Activated CD4-positive, CD25-positive, alpha-beta regulatory T cell treated with anti-CD3 and anti-CD28 coated beads, Interleukin-2, amount 50 U/mL, for 72 hours (primary cell): Measurements from ENCODE around the gene PLTP.
A peak's percentile ranks its signal among the peaks of the same experiment; 100 is the strongest.

ENCODE experiments used
- DNase-seq: peaks from one replicate; pipeline ENCODE4 v3.0.0; 2021

The PLTP gene

DNA sequence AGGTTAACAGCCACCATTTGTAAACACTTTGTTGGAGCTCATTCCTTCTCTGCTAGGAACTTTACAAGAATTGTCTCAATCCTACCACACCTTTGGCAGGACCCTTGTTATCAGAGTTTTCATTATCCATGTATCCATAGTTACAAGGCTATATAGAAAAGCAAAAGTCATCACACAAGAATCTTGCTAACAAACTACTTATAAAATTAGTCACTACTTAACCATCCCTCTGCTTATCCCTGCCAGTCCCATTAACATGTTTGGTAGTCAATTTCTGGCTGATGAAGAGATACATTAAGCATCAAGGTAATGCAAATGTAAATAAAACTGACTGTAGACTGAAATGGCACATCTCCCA lies 44.2 kb downstream of the PLTP start:
- no peak for DNase-seq

DNA sequence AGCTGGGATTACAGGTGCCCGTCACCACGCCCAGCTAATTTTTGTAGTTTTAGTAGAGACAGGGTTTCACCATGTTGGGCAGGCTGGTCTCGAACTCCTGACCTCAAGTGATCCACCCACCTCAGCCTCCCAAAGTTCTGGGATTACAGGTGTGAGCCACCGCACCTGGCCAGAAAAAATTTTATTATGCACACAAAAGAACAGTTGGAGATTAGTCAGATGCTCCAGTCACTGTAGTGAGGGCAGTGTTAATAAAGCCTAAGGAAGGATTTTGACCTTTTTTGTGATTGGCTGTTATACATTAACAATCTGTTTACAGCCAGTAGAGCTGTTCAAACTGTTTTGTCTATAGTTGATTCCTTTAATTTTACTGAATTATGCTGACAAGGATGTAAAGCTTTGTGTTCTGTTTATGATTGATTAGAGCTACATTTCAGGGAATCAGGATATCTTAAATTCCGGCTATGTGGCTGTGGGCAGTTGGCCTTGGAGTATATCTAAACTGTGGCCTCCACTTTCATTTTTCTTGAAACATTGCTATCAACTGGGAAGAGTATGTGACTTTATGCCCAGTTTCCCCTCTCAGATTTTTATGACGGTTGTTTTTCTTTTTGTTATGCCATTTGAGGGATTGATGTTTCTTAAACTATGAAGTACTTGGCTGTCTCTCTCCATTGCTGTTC lies 44.7 kb downstream of the PLTP start:
- no peak for DNase-seq

DNA sequence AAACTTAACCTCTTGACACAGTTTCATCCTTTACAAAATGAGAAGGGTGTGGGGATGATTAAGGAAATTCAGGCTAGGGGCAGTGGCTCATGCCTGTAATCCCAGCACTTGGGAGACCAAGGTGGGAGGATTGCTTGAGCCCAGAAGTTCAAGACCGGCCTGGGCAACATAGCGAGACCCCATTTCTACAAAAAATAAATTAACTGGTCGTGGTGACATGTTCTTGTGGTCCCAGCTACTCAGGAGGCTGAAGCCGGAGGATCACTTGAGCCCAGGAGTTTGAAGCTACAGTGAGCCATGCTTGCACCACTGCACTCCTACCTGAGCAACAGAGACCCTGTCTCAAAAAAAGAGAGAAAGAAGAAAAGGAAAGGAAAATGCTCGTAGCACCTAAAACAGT lies 45.5 kb downstream of the PLTP start:
- no peak for DNase-seq

DNA sequence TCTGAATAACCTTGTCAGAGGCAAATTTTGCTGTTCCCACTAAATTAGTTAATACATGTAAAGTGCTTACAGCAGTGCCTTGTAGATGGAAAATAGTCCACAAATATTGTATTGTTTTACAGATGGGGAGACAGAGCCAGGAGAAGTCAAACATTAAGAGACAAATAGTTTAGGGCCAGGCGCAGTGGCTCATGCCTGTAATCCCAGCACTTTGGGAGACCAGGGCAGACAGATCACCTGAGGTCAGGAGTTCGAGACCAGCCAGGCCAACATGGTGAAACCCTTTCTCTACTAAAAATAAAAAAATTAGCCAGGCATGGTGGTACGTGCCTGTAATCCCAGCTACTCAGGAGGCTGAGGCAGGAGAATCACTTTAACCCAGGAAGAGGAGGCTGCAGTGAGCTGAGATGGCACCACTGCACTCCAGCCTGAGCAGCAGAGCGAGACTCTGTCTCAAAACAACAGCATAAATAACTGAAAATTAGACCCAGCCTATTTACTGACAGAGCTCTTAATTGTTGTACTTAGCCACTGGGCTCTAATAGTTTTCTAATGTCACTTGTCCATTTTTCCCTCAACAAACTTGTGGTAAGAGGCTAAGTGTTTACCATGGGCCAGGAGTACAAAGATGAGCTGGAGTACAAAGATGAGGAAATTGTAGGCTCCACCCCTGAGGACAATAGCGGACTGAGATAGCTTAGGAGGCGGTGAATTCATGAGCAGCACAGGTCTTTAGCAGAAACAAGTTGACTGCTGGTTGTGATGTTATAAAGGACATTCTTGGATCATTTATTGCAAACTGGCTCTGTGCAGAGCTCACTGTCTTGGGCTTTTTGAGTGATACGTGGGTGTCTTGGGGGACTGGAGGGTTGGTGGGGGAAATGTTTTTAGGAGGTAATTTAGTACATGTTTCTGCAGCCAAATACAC lies 48.1 kb downstream of the PLTP start:
- no peak for DNase-seq

DNA sequence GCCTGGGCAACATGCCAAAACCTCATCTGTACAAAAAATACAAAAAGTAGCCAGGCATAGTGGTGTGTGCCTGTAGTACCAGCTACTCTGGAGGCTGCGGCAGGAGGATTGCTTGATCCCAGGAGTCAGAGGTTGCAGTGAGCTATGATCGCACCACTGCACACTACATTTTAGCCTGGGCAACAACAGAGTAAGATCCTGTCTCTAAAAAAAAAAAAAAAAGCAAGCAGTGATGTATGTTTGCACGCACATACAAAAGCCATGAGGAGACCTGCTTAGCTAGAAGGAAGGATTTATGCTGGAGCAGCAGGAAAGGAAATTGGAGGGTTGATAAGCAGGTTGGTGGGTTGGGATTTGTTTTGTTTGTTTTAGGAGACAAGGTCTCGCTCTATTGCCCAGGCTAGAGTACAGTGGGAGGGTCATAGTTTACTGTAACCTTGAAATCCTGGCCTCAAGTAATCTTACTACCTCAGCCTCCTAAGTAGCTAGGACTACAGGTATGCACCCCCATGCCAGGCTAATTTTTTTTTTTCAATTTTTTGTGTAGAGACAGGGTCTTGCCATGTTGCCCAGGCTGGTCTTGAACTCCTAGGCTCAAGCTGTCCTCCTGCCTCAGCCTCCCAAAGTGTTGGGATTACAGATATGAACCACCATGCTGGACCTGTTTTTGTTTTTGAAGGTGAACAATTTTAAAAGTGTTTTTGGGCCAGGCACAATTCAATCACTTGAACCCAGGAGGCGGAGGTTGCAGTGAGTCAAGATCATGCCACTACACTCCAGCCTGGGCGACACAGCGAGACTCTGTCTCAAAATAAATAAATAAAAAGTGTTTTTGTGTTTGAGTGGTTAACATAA lies 50.5 kb downstream of the PLTP start:
- no peak for DNase-seq

DNA sequence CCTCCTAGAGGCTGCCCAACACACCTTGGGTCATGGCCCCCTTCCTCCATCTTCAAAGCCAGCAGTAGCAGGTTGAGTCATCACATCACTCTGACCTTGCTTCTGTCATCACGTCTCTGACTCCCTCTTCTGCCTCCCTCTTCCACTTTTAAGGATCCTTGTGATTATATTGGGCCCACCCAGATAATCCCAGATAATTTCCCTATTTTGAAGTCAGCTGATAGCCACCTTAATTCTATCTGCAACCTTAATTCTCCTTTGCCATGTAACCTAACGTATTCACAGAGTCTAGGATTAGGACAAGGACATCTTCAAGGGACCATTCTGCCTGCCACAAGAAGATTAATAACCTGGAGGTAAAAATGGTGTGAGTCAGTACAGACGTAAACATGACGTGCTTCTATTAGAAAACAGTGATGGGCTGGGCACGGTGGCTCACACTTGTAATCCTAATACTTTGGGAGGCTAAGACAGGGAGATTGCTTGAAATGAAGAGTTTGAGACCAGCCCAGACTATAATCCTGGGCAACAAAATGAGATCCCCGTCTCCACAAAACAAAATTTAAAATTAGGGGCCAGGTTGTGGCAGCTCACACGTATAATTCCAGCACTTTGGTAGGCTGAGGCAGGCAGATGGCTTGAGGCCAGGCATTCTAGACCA lies 51.3 kb downstream of the PLTP start:
- no peak for DNase-seq

DNA sequence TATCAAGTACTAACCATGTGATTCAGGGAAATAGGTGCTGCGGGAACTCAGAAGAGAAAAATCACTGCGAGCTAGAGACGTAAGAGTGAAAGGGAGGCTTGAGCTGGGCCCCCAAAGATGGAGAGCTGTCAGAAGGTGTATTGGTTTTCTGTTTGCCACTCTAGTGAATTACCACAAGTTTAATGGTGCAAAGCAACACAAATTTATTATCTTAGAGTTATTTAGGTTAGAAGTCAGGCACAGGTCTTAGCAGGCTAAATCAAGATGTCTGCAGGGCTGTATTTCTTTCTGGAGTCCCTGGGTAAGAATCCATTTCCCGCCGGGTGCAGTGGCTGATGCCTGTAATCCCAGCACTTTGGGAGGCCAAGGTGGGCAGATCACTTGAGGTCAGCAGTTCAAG lies 52.0 kb downstream of the PLTP start:
- DNase-seq: no peak

DNA sequence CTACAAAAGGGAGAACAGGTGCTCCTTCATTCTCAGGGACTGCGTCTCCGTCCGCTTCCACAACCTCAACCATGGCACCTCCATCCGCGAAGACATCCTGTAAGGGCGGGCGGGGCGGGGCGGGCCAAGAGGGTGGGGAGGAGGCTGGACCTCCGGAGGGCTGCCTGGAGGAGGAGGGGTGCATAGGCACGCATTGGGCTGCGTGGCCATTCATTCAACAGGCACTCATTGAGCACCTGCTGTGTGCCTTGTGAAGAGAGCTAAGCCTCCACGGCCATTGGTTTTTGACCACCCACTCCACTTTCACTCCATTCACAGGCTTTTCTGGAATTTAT lies 54.1 kb downstream of the PLTP start:
- no peak for DNase-seq

DNA sequence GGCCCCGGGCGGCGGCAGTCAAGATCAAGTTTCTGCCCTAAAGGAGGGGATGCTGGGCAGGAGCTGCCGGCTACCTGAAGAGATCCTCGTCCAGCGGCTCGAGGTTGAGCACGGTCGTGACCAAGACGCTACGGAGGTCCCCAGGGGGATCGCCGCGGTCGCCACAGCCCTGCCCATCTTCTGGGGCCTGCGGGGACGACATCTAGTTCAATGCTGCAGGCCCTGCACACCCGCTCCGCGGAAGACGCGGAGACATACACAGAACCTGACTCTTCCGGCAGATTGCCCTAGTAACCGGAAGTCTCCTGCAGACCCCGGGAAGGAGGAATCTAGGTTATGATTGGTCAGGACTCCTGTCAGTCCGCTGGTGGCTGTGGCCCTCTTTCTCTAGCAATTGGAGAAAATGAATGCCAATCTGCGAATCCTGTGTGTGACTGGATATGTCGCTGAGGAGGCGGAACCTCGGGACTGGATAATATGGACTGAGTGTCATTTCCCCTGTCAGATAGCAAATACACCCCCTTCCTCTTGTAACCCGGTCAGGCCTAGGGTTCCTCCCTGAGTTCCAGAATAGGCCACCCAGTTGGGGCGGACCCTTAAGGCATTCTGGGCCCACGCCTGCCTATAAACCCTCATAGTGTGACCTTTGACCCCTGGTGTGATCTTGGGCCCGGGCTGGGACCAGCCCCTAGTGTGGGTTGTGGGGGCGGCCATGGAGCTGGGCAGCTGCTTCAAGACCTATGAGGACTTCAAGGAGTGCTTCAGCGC lies 54.7 kb downstream of the PLTP start, which contains the start of the genes ACOT8 and ZSWIM3:
ACOT8 (minus strand) TSS at position 279 of the 768 bp plus-strand sequence; CDS start at position 202, 77 bp downstream.
ZSWIM3 (plus strand) TSS at position 501 of the 768 bp plus-strand sequence; CDS start at position 713, 212 bp downstream.
- peak; percentile 82 for DNase-seq

DNA sequence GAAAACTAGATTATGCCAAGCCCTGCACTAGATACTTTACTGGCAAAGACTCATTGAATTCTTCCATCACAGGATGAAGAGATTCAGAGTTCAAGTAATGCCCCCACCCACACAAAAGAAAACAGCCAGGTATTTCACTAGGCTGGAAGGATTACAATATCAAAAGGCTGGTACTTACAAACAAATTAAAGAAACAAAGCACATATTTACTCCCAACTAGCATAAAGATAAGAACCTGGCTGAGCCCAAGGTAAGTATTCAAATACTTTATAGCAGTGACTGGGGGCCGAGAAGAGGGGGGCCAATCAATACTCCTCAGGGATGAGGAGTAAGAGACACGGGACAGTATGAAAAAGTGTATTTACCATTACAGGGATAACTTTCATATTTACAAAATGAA lies 58.5 kb downstream of the PLTP start:
- DNase-seq: no peak

DNA sequence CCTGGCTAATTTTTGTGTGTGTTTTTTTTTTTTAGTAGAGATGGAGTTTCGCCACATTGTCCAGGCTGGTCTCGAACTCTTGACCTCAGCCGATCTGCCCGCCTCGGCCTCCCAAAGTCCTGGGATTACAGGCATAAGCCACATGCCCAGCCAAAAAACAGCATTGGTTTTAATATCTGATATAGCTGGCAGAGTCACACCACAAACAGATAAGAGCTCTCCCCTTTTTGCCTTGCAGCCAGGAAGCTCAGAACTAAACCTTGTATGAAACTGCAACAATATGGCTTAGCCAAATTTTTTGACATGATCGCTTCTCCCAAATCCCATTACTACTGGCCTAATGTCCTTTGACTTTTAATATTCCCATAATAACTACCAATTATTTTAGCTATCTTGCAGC lies 59.6 kb downstream of the PLTP start:
- DNase-seq: no peak

DNA sequence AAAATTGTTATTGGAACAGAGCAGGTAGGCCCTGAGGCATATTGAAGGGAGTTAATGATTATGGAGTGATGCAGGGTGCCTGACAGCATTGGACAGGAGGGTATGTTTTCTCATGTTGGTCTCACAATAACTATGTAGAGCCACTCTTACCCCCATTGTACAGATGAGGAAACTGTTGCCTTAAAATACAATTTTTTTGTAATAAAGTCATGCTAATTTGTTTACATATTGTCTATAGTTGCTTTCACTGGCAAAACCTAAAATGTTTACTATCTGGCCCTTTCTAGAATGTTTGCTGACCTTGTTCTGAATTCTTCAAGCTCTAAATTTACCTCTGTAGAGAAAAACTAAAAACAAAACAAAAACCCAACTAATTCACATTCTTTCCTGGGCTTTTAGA lies 60.5 kb downstream of the PLTP start:
- DNase-seq: no peak

DNA sequence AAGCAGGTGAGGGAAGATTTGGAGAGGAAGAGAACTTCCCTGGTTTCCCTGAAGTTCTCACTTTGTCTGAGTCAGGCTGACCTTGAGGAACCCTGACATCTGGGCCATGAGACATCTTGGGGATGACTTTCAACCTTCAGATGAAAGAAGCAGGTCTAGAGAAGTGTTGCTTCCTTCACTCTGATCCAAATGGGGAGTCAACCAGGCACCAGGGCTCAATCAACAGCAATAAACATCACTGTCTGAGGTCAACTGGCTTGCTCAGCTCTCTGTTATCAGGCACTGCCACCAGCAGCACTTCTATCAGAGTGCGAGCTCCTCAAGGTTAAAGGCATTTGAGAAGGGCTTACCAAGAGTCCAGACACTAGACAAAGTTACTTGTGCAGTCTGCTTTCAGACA lies 61.0 kb downstream of the PLTP start:
- DNase-seq: no peak

DNA sequence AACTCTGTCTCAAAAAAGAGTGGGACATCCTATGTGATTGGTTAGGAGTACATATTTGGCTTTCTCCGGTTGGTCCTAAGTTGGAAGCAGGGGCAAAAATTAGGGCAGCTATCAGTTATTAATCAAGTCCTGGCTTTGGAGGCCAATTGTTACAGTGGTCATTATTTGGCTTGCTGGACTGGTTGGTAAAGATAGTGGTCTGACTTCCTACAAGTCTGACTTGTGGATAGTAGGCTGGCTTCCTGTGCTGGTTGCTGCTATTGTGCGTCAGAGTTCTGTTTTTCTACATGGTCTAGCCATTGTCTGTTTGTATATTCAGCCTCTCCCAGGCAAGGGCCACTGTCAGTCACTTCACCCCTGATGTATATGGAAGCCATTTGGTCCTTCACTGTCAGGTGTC lies 61.7 kb downstream of the PLTP start:
- no peak for DNase-seq

DNA sequence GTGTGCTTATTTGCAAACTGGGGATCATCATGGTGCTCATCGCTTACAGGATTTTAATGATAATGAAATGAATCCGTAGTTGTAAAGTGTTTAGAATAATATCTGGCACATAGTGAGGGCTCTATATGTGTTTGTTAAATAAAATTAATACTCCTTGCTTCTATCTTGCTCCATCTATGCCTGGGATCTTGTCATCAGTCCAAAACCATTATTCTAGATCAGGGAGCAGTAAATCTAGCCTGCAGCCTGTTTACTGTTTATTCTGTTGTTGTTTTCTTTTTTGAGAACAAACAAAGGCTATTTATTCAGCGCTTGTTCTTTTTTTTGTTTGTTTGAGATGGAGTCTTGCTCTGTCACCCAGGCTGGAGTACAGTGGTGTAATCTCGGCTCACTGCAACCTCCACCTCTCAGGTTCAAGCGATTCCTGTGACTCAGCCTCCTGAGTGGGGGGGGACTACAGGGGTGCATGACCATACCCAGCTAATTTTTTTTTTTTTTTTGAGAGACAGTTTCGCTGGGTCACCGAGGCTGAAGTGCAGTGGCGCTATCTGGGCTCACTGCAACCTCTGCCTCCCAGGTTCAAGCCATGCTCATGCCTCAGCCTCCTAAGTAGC lies 62.9 kb downstream of the PLTP start:
- DNase-seq: no peak
